Ishikawa (cell line): ENCODE results near the gene THAP8.

Experiments used
- CEBPB ChIP-seq: IDR thresholded peaks from 2 replicates; pipeline ENCODE4 v1.6.1; 2012
- CREB1 ChIP-seq: IDR thresholded peaks from 2 replicates; pipeline ENCODE4 v1.6.1; 2012; ENCODE audit warnings: low read depth
- EGR1 ChIP-seq: IDR thresholded peaks from 2 replicates; pipeline ENCODE4 v1.6.1; 2012
- EP300 ChIP-seq: IDR thresholded peaks from 2 replicates; pipeline ENCODE4 v1.6.1; 2012; ENCODE audit warnings: borderline replicate concordance
- FOXM1 ChIP-seq: IDR thresholded peaks from 2 replicates; pipeline ENCODE4 v1.6.1; 2012; ENCODE audit warnings: low read depth, borderline replicate concordance
- NFIC ChIP-seq: IDR thresholded peaks from 2 replicates; pipeline ENCODE4 v1.6.1; 2012
- RAD21 ChIP-seq: IDR thresholded peaks from 2 replicates; pipeline ENCODE4 v1.6.1; 2012; ENCODE audit warnings: low read depth
- TAF1 ChIP-seq: IDR thresholded peaks from 2 replicates; pipeline ENCODE4 v1.6.1; 2012; ENCODE audit warnings: low read depth, mild to moderate bottlenecking
- TCF12 ChIP-seq: IDR thresholded peaks from 2 replicates; pipeline ENCODE4 v1.6.1; 2012; ENCODE audit warnings: low read depth
- TEAD4 ChIP-seq: IDR thresholded peaks from 2 replicates; pipeline ENCODE4 v1.6.1; 2012
- YY1 ChIP-seq: IDR thresholded peaks from 2 replicates; pipeline ENCODE4 v1.6.1; 2012; ENCODE audit warnings: low read depth
- ZBTB7A ChIP-seq: IDR thresholded peaks from 2 replicates; pipeline ENCODE4 v1.6.1; 2012; ENCODE audit warnings: low read depth
- TF ChIP-seq, protein P1 (sequence below): IDR thresholded peaks from 2 replicates; pipeline ENCODE4 v1.6.1; 2012
- TF ChIP-seq, protein P2 (sequence below): IDR thresholded peaks from 2 replicates; pipeline ENCODE4 v1.6.1; 2012
- TF ChIP-seq, protein P3 (sequence below): IDR thresholded peaks from 2 replicates; pipeline ENCODE4 v1.6.1; 2012; ENCODE audit warnings: low read depth, mild to moderate bottlenecking

The THAP8 gene, protein sequence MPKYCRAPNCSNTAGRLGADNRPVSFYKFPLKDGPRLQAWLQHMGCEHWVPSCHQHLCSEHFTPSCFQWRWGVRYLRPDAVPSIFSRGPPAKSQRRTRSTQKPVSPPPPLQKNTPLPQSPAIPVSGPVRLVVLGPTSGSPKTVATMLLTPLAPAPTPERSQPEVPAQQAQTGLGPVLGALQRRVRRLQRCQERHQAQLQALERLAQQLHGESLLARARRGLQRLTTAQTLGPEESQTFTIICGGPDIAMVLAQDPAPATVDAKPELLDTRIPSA

DNA sequence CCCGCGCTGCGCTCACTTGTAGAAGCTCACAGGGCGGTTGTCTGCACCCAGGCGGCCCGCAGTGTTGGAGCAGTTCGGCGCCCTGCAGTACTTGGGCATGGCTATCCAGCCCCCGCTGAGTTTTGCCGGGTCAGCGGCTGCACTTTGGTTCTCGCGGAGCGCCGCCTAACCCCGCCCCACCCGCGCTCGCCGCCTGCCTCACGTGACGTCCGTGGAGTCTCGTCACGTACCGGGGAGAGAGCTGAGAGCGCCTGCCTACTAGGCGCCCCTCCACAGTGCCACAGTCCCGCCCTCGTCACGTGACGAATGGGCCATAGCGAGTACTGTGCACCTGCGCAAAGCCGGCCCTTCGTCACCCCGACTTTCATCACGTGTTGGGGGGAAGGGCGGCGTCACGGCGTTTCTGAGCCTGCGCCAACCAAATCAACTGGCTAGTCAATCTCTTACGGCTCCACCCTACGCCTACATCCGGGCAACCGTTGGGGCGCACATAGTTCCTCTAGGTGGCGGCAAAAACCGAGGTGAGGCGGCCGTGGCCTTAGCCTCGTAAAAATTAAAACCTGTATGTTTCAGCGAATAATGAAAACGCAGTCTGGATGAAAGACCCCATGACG, at the start of gene THAP8:
Gene THAP8 (minus strand): TSS at position 167 of the 614 bp plus-strand sequence. CDS start 68 bp downstream, at position 99.
- TF ChIP-seq EP300 (peak; percentile 10; the same call in 1 of the 2 replicates), RAD21 (no peak; the same call in 1 of the 2 replicates), FOXM1 (no peak), TAF1 (peak; percentile 71), TCF12 (peak; percentile 36), TEAD4 (0 out of 2 replicates have a peak, but pooled peaks have one; percentile 13), CREB1 (peak; percentile 58)
- TF ChIP-seq, protein P1, sequence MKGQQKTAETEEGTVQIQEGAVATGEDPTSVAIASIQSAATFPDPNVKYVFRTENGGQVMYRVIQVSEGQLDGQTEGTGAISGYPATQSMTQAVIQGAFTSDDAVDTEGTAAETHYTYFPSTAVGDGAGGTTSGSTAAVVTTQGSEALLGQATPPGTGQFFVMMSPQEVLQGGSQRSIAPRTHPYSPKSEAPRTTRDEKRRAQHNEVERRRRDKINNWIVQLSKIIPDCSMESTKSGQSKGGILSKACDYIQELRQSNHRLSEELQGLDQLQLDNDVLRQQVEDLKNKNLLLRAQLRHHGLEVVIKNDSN: peak; percentile 99
- TF ChIP-seq, protein P2, sequence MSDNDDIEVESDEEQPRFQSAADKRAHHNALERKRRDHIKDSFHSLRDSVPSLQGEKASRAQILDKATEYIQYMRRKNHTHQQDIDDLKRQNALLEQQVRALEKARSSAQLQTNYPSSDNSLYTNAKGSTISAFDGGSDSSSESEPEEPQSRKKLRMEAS: peak; percentile 91

DNA sequence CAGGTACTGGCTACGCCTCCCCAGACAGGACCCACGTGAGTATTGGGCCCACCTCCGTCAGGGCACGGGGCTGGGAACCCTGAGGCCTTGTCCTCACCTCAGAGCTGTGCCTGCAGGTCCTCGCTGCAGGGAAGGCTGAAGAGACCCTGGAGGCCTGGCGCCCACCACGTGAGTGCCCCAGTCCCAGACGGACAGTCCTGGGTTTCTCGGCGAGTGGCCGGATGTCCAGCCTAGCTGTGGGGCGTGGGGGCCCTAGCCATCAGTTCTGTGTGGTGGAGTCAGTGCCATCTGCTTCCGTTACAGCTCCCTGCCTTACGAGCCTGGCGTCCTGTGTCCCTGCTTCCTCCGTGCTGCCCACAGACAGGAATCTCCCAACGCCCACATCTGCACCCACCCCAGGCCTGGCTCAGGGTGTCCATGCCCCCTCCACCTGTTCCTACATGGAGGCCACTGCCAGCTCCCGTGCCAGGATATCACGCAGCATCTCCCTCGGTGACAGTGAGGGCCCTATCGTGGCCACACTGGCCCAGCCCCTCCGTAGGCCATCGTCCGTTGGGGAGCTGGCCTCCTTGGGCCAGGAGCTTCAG, 49.0 kb upstream of the THAP8 start:
- TF ChIP-seq RAD21: no peak

DNA sequence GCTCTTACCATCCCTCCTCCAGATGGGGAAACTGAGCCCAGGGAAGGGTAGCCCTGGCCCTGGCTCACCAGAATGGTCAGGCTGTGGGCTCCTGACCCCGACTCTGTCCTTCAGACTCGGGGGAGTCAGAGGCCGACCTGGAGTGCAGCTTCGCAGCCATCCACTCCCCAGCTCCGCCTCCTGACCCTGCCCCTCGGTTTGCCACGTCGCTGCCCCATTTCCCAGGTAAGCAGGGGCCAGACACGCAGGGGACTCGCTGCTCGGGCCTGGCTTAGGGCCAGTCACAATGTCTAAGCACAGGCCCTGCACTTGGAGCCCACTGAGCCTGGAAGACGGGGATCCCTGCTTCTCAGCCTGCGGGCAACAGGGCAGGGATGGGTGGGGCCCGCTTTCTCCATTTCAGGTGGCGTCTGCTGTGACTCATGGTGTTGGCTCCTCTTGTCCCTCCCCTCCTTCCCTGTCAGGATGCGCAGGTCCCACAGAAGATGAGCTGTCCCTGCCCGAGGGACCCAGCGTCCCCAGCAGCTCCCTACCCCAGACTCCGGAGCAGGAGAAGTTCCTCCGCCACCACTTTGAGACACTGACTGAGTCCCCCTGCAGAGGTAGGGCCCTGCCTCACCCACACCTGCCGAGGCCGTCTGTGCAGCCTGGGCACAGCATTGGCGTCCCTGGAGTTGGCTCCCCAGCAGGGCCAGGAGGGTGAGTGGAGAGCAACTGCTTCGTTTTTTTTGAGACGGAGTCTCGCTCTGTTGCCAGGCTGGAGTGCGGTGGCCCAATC, 47.7 kb upstream of the THAP8 start:
- TF ChIP-seq CREB1: no peak
- TF ChIP-seq TAF1: no peak
- TF ChIP-seq EP300: no peak
- no peak for TF ChIP-seq FOXM1
- no peak for TF ChIP-seq YY1
- TF ChIP-seq, protein P1: no peak
- TF ChIP-seq, protein P2: no peak
- TF ChIP-seq EGR1: no peak
- TF ChIP-seq TCF12: no peak
- TF ChIP-seq ZBTB7A: no peak
- TF ChIP-seq CEBPB: no peak

DNA sequence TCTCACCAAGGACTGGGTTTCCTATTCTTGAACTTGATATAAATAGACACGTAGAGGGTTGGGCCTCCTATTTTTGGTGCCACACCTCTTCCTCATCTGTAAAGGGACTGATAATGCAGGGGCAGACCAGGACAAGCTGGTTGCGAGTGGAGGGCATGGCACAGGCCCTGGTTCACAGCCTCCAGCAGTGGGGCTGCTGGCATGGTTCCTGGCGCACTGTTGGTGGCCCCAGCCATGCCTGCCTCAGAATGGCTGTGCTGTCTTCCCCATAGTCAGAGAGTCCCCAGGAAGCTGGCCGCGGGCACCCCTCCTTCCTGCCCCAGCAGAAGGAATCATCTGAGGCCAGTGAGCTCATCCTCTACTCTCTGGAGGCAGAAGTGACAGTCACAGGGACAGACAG, 46.4 kb upstream of the THAP8 start:
- TF ChIP-seq TEAD4: no peak
- TF ChIP-seq RAD21: no peak
- no peak for TF ChIP-seq ZBTB7A
- TF ChIP-seq EP300: no peak
- no peak for TF ChIP-seq TCF12

DNA sequence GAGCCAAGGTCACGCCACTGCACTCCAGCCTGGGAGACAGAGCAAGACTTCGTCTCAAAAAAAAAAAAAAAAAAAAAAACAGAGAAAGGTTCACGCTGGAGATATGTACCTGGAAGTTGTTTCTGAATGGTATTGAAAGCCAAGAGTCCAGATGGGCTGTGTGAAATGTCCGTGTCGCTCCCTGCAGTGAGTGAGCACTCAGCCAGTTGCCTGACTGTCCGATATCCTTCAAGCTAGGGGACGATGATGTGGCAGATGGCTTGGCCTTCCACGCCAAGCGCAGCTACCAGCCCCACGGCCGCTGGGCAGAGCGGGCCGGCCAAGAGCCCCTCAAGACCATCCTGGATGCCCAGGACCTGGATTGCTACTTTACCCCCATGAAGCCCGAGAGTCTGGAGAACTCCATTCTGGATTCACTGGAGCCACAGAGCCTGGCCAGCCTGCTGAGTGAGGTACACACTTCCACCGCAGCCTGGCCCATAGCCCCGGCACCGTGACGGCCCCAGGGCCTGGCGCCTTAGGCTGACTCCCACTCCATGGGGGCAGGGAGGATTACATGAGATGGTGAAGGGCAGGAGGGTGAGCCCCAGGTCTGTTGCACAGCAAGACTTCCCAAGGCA, 45.2 kb upstream of the THAP8 start:
- TF ChIP-seq TAF1 (no peak), TCF12 (no peak), CREB1 (no peak), CEBPB (no peak), YY1 (no peak), FOXM1 (no peak), ZBTB7A (no peak), EP300 (no peak), TEAD4 (no peak), EGR1 (no peak), RAD21 (no peak), NFIC (no peak)
- TF ChIP-seq, protein P3, sequence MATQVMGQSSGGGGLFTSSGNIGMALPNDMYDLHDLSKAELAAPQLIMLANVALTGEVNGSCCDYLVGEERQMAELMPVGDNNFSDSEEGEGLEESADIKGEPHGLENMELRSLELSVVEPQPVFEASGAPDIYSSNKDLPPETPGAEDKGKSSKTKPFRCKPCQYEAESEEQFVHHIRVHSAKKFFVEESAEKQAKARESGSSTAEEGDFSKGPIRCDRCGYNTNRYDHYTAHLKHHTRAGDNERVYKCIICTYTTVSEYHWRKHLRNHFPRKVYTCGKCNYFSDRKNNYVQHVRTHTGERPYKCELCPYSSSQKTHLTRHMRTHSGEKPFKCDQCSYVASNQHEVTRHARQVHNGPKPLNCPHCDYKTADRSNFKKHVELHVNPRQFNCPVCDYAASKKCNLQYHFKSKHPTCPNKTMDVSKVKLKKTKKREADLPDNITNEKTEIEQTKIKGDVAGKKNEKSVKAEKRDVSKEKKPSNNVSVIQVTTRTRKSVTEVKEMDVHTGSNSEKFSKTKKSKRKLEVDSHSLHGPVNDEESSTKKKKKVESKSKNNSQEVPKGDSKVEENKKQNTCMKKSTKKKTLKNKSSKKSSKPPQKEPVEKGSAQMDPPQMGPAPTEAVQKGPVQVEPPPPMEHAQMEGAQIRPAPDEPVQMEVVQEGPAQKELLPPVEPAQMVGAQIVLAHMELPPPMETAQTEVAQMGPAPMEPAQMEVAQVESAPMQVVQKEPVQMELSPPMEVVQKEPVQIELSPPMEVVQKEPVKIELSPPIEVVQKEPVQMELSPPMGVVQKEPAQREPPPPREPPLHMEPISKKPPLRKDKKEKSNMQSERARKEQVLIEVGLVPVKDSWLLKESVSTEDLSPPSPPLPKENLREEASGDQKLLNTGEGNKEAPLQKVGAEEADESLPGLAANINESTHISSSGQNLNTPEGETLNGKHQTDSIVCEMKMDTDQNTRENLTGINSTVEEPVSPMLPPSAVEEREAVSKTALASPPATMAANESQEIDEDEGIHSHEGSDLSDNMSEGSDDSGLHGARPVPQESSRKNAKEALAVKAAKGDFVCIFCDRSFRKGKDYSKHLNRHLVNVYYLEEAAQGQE: no peak
- TF ChIP-seq, protein P2: no peak
- TF ChIP-seq, protein P1: no peak
